Measurements from ENCODE around the gene MRAS.
"Not testable (repeated sequence)": the region's sequence is repeated elsewhere in the genome, so short reads cannot be mapped to it uniquely, and the experiment has no call there.

Gene MRAS

DNA sequence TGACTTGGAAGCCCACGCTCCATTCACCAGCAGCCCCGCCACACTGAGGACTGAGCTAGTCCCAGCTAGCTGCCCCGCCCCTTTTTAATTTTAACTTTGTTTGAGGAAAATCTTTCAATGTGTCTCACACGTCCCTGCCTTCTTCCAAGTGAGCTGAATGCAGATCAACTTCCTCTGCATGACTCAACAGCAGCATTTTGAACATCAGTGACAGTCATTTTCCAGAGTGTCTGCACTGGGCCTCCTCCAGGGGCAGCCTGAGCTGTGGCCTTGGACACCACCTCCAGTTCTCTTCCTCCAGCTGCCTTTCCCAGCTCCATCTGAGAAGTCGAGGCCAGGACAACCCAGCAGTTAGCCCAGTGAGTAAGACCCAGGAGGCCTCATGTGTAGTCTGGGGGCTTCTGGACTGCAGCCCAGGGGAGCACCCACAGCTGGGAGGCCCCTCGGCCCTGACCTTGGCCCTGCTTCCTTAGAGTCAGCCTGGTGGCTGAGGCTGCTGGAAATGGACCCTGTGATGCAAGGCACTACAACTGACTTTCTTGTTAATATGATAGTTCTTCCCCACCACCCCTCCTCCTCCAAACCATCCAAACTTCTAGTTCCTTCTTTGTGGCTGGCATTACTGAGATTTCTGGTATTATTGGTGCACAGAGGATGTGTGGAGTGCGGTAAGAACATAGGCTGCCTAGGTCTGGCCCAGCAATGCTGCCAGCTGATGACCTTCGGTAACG is 64.6 kb downstream of the MRAS start:
- POLR2A ChIA-PET: no interaction called here
- 73% methylated on average over 6 of the region's 9 CpGs for WGBS (ENCODE audit: insufficient coverage)
- peaks cover 0 to 5% (median 0%) of the 10 kb centered on the region in 5 experiments for H3K27me3 ChIP-seq (replicated peaks in 2 of 5; ENCODE audit: control insufficient read depth in 4 of 5, insufficient read depth in 5 of 5, low read length in 4 of 5)
- no peaks in the 10 kb centered on the region for H3K9me3 ChIP-seq (ENCODE audit: control extremely low read depth in 1 of 5, control insufficient read depth in 4 of 5, insufficient read depth in 2 of 5, low read depth in 1 of 5, low read length in 4 of 5)
- peaks cover 0 to 3% (median 0%) of the 10 kb centered on the region in 4 experiments for H3K4me1 ChIP-seq (ENCODE audit: control extremely low read depth in 1 of 4, control insufficient read depth in 4 of 4, insufficient read depth in 4 of 4, low read length in 3 of 4)
- no peak overlapping the region for H3K27ac ChIP-seq (ENCODE audit: insufficient read depth in 1 of 2, low read depth in 1 of 2, low read length in 2 of 2, poor library complexity in 1 of 2, severe bottlenecking in 2 of 2)
- CTCF ChIA-PET: interaction anchor here (0.9 to 3.7 kb wide), 7 partner anchors 9 to 568 kb away, joined by 3 to 16 read pairs (median 3); partner anchors contain the start of gene ESYT3
- no peak overlapping the region for H3K4me3 ChIP-seq (ENCODE audit: control insufficient read depth in 1 of 7, extremely low read depth in 1 of 7, insufficient read depth in 4 of 7, low read depth in 2 of 7, low read length in 6 of 7)
- H3K36me3 ChIP-seq (ENCODE audit: control insufficient read depth in 4 of 4, insufficient read depth in 4 of 4, low read length in 3 of 4): no peaks in the 10 kb centered on the region
- peak in 2 of 3 donors; percentile 49 to 53 for DNase-seq

GRCh38 chr3:138416236-138416635 is 67.9 kb downstream of the MRAS start:
- not testable (repeated sequence) for H3K9me3 ChIP-seq (ENCODE audit: control extremely low read depth in 1 of 5, control insufficient read depth in 4 of 5, insufficient read depth in 2 of 5, low read depth in 1 of 5, low read length in 4 of 5)

DNA sequence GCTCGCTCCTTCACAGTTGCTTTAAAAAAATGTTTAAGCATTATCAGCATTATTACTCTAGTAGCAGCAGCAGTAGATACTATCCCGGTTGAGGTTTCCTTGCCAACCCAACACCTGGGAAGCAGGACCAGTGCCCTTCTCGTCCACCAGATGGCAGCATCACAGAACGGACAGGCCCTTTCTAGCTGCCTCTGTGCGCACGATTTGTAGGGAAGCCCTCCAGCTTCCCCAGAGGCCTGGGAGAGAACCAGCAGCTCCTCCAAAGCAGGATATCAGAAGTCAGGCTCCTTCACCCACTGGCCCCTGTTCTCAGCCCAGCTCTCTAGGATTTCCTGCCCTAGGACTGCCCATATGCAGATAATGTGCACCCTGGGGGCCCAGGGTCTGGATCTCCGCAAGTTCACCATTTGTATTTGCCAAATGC is 69.2 kb downstream of the MRAS start:
- POLR2A ChIA-PET: no interaction called here
- peak; percentile 78 to 83 (median 79) for DNase-seq
- Histone ChIP-seq H3K27ac (ENCODE audit: insufficient read depth in 1 of 2, low read depth in 1 of 2, low read length in 2 of 2, poor library complexity in 1 of 2, severe bottlenecking in 2 of 2) (no peak overlapping the region), H3K4me1 (ENCODE audit: control extremely low read depth in 1 of 4, control insufficient read depth in 4 of 4, insufficient read depth in 4 of 4, low read length in 3 of 4) (peaks cover 0 to 3% (median 0%) of the 10 kb centered on the region in 4 experiments), H3K4me3 (ENCODE audit: control insufficient read depth in 1 of 7, extremely low read depth in 1 of 7, insufficient read depth in 4 of 7, low read depth in 2 of 7, low read length in 6 of 7) (no peak overlapping the region), H3K27me3 (replicated peaks in 2 of 5; ENCODE audit: control insufficient read depth in 4 of 5, insufficient read depth in 5 of 5, low read length in 4 of 5) (peaks cover 0 to 5% (median 0%) of the 10 kb centered on the region in 5 experiments), H3K9me3 (ENCODE audit: control extremely low read depth in 1 of 5, control insufficient read depth in 4 of 5, insufficient read depth in 2 of 5, low read depth in 1 of 5, low read length in 4 of 5) (peaks cover 0 to 4% (median 2%) of the 10 kb centered on the region in 5 experiments), H3K36me3 (ENCODE audit: control insufficient read depth in 4 of 4, insufficient read depth in 4 of 4, low read length in 3 of 4) (no peaks in the 10 kb centered on the region)
- CTCF ChIA-PET: interaction anchor here (0.6 to 5.8 kb wide), 30 partner anchors 10 to 924 kb away, joined by 3 to 46 read pairs (median 4); partner anchors contain the start of genes CEP70 and ESYT3
- 20% methylated on average over 5 of the region's 7 CpGs for WGBS (ENCODE audit: insufficient coverage)

More at GRCh38 chr3:138416236-138416635, 67.9 kb downstream of the MRAS start:
- 100% methylated on average over 2 of the region's 4 CpGs for WGBS (ENCODE audit: insufficient coverage)
- H3K27me3 ChIP-seq (replicated peaks in 2 of 5; ENCODE audit: control insufficient read depth in 4 of 5, insufficient read depth in 5 of 5, low read length in 4 of 5); H3K4me3 ChIP-seq (ENCODE audit: control insufficient read depth in 1 of 7, extremely low read depth in 1 of 7, insufficient read depth in 4 of 7, low read depth in 2 of 7, low read length in 6 of 7); H3K27ac ChIP-seq (ENCODE audit: insufficient read depth in 1 of 2, low read depth in 1 of 2, low read length in 2 of 2, poor library complexity in 1 of 2, severe bottlenecking in 2 of 2); H3K36me3 ChIP-seq (ENCODE audit: control insufficient read depth in 4 of 4, insufficient read depth in 4 of 4, low read length in 3 of 4); H3K4me1 ChIP-seq (ENCODE audit: control extremely low read depth in 1 of 4, control insufficient read depth in 4 of 4, insufficient read depth in 4 of 4, low read length in 3 of 4); DNase-seq; POLR2A ChIA-PET: not testable (repeated sequence)
- CTCF ChIA-PET: interaction anchor here (1.0 to 5.8 kb wide), 6 partner anchors 11 to 926 kb away, joined by 3 to 38 read pairs (median 6); partner anchors contain the start of gene ESYT3

GRCh38 chr3:138418601-138419206 is 70.3 kb downstream of the MRAS start:
- Histone ChIP-seq H3K36me3 (ENCODE audit: control insufficient read depth in 4 of 4, insufficient read depth in 4 of 4, low read length in 3 of 4) (no peaks in the 10 kb centered on the region), H3K4me1 (ENCODE audit: control extremely low read depth in 1 of 4, control insufficient read depth in 4 of 4, insufficient read depth in 4 of 4, low read length in 3 of 4) (no peaks in the 10 kb centered on the region), H3K27me3 (replicated peaks in 2 of 5; ENCODE audit: control insufficient read depth in 4 of 5, insufficient read depth in 5 of 5, low read length in 4 of 5) (peaks cover 0 to 5% (median 0%) of the 10 kb centered on the region in 5 experiments), H3K4me3 (ENCODE audit: control insufficient read depth in 1 of 7, extremely low read depth in 1 of 7, insufficient read depth in 4 of 7, low read depth in 2 of 7, low read length in 6 of 7) (no peak overlapping the region), H3K9me3 (ENCODE audit: control extremely low read depth in 1 of 5, control insufficient read depth in 4 of 5, insufficient read depth in 2 of 5, low read depth in 1 of 5, low read length in 4 of 5) (peaks cover 0 to 4% (median 2%) of the 10 kb centered on the region in 5 experiments), H3K27ac (ENCODE audit: insufficient read depth in 1 of 2, low read depth in 1 of 2, low read length in 2 of 2, poor library complexity in 1 of 2, severe bottlenecking in 2 of 2) (no peak overlapping the region)
- ChIA-PET CTCF (interaction anchor here (1.0 to 5.8 kb wide), 15 partner anchors 9 to 518 kb away, joined by 3 to 46 read pairs (median 7); partner anchors contain the start of gene ESYT3), POLR2A (no interaction called here)
- WGBS (ENCODE audit: insufficient coverage): no CpG with 5 or more reads among the region's 5 CpGs
- no peak for DNase-seq

DNA sequence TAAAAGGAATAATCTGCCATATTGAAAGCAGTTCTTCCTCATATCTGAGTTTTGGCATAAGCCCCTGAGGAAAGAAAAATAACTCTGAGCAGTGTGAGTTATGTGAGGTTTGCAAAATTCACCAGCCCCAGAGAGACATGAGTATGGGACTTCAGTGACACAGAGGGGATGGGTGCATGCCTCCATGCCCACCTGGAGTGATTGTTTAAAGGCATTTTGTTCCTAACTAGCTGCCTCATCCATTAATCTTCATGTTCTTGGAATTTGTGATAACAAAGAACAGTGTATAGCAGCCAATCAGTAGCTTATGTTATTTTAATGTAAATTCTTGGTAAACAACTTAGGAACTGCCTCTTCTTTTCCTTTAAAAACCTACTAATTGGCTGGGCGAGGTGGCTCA is 74.9 kb downstream of the MRAS start:
- Histone ChIP-seq H3K36me3 (ENCODE audit: control insufficient read depth in 4 of 4, insufficient read depth in 4 of 4, low read length in 3 of 4) (no peaks in the 10 kb centered on the region), H3K9me3 (ENCODE audit: control extremely low read depth in 1 of 5, control insufficient read depth in 4 of 5, insufficient read depth in 2 of 5, low read depth in 1 of 5, low read length in 4 of 5) (peaks cover 0 to 4% (median 2%) of the 10 kb centered on the region in 5 experiments), H3K27me3 (replicated peaks in 2 of 5; ENCODE audit: control insufficient read depth in 4 of 5, insufficient read depth in 5 of 5, low read length in 4 of 5) (no peaks in the 10 kb centered on the region), H3K4me1 (ENCODE audit: control extremely low read depth in 1 of 4, control insufficient read depth in 4 of 4, insufficient read depth in 4 of 4, low read length in 3 of 4) (no peaks in the 10 kb centered on the region), H3K4me3 (ENCODE audit: control insufficient read depth in 1 of 7, extremely low read depth in 1 of 7, insufficient read depth in 4 of 7, low read depth in 2 of 7, low read length in 6 of 7) (no peak overlapping the region), H3K27ac (ENCODE audit: insufficient read depth in 1 of 2, low read depth in 1 of 2, low read length in 2 of 2, poor library complexity in 1 of 2, severe bottlenecking in 2 of 2) (no peak overlapping the region)
- DNase-seq: no peak
- ChIA-PET CTCF (no interaction called here), POLR2A (no interaction called here)
- 89% methylated on average over 1 of the region's 1 CpG for WGBS (ENCODE audit: insufficient coverage)

DNA sequence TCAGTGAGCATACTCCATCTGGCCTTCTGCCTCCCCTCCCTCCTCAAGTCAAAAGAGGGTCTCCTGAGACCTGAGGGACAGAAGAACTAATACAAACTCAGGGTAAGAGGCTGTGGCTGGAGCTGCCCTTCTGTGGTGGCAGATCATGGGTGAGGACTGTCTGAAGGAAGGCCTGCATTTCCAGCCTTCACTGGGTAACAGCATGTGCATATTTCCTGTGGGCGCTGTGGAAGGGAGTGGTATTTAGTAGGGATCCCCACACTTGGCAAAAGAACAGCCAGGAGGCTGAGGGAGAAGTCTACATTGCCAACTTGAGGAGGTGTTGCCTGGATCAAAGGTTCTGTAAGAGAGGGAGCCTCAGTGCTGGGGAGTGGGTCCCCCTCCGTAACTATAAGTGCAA is 75.9 kb downstream of the MRAS start:
- Histone ChIP-seq H3K4me1 (ENCODE audit: control extremely low read depth in 1 of 4, control insufficient read depth in 4 of 4, insufficient read depth in 4 of 4, low read length in 3 of 4) (no peaks in the 10 kb centered on the region), H3K36me3 (ENCODE audit: control insufficient read depth in 4 of 4, insufficient read depth in 4 of 4, low read length in 3 of 4) (no peaks in the 10 kb centered on the region), H3K27me3 (replicated peaks in 2 of 5; ENCODE audit: control insufficient read depth in 4 of 5, insufficient read depth in 5 of 5, low read length in 4 of 5) (no peaks in the 10 kb centered on the region), H3K9me3 (ENCODE audit: control extremely low read depth in 1 of 5, control insufficient read depth in 4 of 5, insufficient read depth in 2 of 5, low read depth in 1 of 5, low read length in 4 of 5) (peaks cover 0 to 4% (median 2%) of the 10 kb centered on the region in 5 experiments), H3K4me3 (ENCODE audit: control insufficient read depth in 1 of 7, extremely low read depth in 1 of 7, insufficient read depth in 4 of 7, low read depth in 2 of 7, low read length in 6 of 7) (no peak overlapping the region), H3K27ac (ENCODE audit: insufficient read depth in 1 of 2, low read depth in 1 of 2, low read length in 2 of 2, poor library complexity in 1 of 2, severe bottlenecking in 2 of 2) (no peak overlapping the region)
- CTCF ChIA-PET: no interaction called here
- POLR2A ChIA-PET: interaction anchor here (0.7 kb wide), 1 partner anchor 20 kb away, joined by 3 read pairs; no protein-coding TSS in a partner anchor
- WGBS (ENCODE audit: insufficient coverage): 100% methylated on average over 1 of the region's 2 CpGs
- no peak for DNase-seq

DNA sequence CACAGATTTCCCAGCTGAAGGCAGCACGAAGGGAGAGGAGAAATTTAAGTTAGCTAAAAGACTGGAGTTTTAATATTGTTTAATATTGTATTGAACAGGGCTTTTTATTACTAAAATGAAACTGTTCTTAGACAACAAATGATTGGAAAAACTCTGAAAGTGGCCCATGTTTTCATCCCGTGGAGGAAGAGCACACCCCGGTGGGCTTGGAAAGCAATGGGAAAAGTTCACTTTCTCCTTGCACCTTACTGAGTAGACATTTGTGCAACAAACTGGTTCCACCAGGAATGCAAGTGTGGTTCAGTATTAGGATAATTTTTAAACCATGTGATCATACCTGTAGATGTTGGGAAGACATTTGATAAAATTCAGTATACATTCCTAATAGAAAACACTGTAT is 77.8 kb downstream of the MRAS start:
- Histone ChIP-seq H3K36me3 (ENCODE audit: control insufficient read depth in 4 of 4, insufficient read depth in 4 of 4, low read length in 3 of 4) (no peaks in the 10 kb centered on the region), H3K27me3 (replicated peaks in 2 of 5; ENCODE audit: control insufficient read depth in 4 of 5, insufficient read depth in 5 of 5, low read length in 4 of 5) (peaks cover 0 to 1% (median 0%) of the 10 kb centered on the region in 5 experiments), H3K9me3 (ENCODE audit: control extremely low read depth in 1 of 5, control insufficient read depth in 4 of 5, insufficient read depth in 2 of 5, low read depth in 1 of 5, low read length in 4 of 5) (no peaks in the 10 kb centered on the region), H3K27ac (ENCODE audit: insufficient read depth in 1 of 2, low read depth in 1 of 2, low read length in 2 of 2, poor library complexity in 1 of 2, severe bottlenecking in 2 of 2) (no peak overlapping the region), H3K4me3 (ENCODE audit: control insufficient read depth in 1 of 7, extremely low read depth in 1 of 7, insufficient read depth in 4 of 7, low read depth in 2 of 7, low read length in 6 of 7) (no peak overlapping the region), H3K4me1 (ENCODE audit: control extremely low read depth in 1 of 4, control insufficient read depth in 4 of 4, insufficient read depth in 4 of 4, low read length in 3 of 4) (no peaks in the 10 kb centered on the region)
- 53% methylated on average over 2 of the region's 3 CpGs for WGBS (ENCODE audit: insufficient coverage)
- peak in 2 of 3 donors; percentile 15 to 28 for DNase-seq
- ChIA-PET CTCF (interaction anchor here (0.9 to 4.7 kb wide), 6 partner anchors 8 to 245 kb away, joined by 3 to 38 read pairs (median 4); partner anchors contain the start of gene ESYT3), POLR2A (no interaction called here)

All from common myeloid progenitor, CD34-positive (primary cell).